Endothelial cell (in vitro differentiated cells): ENCODE data around the gene GBF1. TPM values are rescaled to one million over a fixed set of nuclear protein-coding genes. Genes with fewer than 3 reads are reported as not detected.
A peak's percentile ranks its signal among the peaks of the same experiment; 100 is the strongest.

Source experiments
- DNase-seq: peaks from one replicate; pipeline ENCODE4 v3.0.0; 2021; ENCODE audit warnings: low spot score
- H3K27ac Mint-ChIP-seq: one replicate; pipeline ENCODE4 v1.8.0; 2021; ENCODE audit warnings: mixed read lengths, inconsistent platforms; ENCODE audit not compliant: unreplicated experiment
- H3K27me3 Mint-ChIP-seq: one replicate; pipeline ENCODE4 v1.8.0; 2021; ENCODE audit warnings: mild to moderate bottlenecking, moderate library complexity, mixed read lengths, inconsistent platforms; ENCODE audit not compliant: unreplicated experiment
- H3K36me3 Mint-ChIP-seq: one replicate; pipeline ENCODE4 v1.8.0; 2021; ENCODE audit warnings: mild to moderate bottlenecking, low read depth, mixed read lengths, inconsistent platforms; ENCODE audit not compliant: unreplicated experiment
- H3K4me1 Mint-ChIP-seq: one replicate; pipeline ENCODE4 v1.8.0; 2021; ENCODE audit warnings: mild to moderate bottlenecking, mixed read lengths, inconsistent platforms; ENCODE audit not compliant: unreplicated experiment
- H3K4me3 Mint-ChIP-seq: one replicate; pipeline ENCODE4 v1.8.0; 2021; ENCODE audit warnings: mild to moderate bottlenecking, mixed read lengths, inconsistent platforms; ENCODE audit not compliant: unreplicated experiment
- H3K9me3 Mint-ChIP-seq: one replicate; pipeline ENCODE4 v1.8.0; 2021; ENCODE audit warnings: mixed read lengths, inconsistent platforms; ENCODE audit not compliant: unreplicated experiment
- total RNA-seq: library from RNA; stranded (reverse); fragmentation: NEBNext Ultra II Directional; extraction: Animal tissue kit (Norgen Biotek cat#: 25700); gene quantifications from one replicate; pipeline ENCODE4 v1.2.1, GENCODE V29; 2021; ENCODE audit not compliant: unreplicated experiment
- TF ChIP-seq, protein P1 (sequence below): fragments of 200-600 bp; sonication (generic); IDR thresholded peaks from one replicate; pipeline ENCODE4 v1.5.0; 2021; ENCODE audit warnings: antibody characterized with exemption; ENCODE audit not compliant: unreplicated experiment

Gene GBF1
- total RNA-seq, 1 donor from 2014 or later, result 45.1 TPM

DNA sequence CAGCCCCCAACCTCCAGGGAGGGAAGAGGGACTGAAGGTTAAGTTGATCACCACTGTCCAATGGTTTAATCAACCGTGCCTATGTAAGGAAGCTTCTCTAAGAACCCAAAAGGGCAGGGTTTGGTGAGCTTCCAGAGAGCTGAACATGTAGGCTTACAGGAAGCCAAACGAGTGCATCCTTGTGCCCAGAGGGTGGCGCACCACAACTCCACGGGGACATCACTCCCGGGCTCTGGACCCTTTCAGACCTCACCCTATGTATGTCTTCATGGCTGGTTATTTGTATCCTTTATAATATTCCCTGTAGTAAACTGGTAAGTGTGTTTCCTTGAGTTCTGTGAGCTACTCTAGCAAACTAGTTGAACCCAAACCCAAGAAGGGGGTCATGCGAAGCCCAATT is 138.7 kb downstream of the GBF1 start:
- DNase-seq, result no peak
- TF ChIP-seq, protein P1, sequence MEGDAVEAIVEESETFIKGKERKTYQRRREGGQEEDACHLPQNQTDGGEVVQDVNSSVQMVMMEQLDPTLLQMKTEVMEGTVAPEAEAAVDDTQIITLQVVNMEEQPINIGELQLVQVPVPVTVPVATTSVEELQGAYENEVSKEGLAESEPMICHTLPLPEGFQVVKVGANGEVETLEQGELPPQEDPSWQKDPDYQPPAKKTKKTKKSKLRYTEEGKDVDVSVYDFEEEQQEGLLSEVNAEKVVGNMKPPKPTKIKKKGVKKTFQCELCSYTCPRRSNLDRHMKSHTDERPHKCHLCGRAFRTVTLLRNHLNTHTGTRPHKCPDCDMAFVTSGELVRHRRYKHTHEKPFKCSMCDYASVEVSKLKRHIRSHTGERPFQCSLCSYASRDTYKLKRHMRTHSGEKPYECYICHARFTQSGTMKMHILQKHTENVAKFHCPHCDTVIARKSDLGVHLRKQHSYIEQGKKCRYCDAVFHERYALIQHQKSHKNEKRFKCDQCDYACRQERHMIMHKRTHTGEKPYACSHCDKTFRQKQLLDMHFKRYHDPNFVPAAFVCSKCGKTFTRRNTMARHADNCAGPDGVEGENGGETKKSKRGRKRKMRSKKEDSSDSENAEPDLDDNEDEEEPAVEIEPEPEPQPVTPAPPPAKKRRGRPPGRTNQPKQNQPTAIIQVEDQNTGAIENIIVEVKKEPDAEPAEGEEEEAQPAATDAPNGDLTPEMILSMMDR, result no peak
- Mint-ChIP-seq H3K4me1 (peaks cover 6% of the 10 kb centered on the region), H3K9me3 (no peaks in the 10 kb centered on the region), H3K27ac (no peak overlapping the region), H3K4me3 (no peak overlapping the region), H3K36me3 (peaks cover 15% of the 10 kb centered on the region), H3K27me3 (peaks cover 3% of the 10 kb centered on the region)

DNA sequence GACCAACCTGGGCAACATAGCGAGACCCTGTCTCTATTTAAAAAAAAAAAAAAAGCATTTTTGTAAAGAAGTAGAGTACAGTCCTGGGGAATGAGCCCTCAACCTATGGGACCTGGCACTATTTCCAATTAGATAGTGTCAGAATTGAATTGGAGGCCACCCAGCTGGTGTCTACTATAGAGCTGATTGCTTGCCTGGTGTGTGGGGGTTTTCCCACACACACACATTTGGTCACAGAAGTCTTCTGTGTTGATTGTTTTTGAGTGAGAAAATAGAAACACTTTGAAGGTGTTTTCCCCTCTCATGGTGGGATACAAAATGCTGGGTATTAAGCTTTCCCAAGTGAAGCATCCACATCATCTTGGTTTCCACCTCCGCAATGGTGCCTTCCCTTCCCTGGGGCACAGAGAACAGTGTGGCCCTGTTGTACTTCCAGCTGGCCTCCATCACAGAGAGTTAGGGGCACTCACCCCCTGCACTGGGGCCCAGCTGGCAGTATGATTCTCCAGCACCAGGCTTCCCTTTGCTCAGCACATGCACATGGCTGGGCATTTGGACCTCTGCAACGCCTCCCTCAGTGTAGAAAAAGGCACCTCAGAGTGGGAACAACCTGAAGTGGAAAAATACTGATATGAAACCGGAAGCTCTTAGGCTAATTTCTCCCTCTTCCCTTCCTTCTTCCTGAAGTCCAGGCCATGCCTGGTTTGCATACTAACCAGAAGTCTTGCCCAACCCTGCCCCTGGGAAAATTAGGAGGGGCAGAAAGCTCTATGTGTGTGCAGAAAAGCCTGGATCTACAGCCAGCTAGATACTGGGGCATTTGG is 139.5 kb downstream of the GBF1 start:
- no peak for DNase-seq
- TF ChIP-seq, protein P1, result no peak
- H3K9me3 Mint-ChIP-seq, result no peaks in the 10 kb centered on the region
- peaks cover 3% of the 10 kb centered on the region for H3K27me3 Mint-ChIP-seq
- no peak overlapping the region for H3K4me3 Mint-ChIP-seq
- peaks cover 6% of the 10 kb centered on the region for H3K4me1 Mint-ChIP-seq
- peaks cover 8% of the 10 kb centered on the region for H3K36me3 Mint-ChIP-seq
- no peak overlapping the region for H3K27ac Mint-ChIP-seq

DNA sequence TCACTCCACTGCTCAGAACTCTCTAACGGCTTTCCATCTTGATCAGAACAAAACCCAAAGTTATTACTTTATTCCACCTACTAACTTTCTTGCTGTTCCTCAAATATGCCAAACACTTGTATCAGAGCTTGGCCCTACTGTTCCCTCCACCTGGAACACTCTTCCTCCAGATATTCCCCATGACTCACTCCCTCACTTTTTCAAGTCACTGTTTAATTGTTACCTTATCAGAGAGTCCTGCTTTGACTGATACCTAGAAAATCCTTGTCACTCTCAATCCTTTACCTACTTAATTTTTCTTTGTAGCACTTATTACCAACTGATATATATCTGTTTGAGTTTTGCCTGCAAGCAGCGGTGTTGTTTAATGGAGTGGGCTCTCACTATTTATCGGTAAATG is 144.6 kb downstream of the GBF1 start:
- TF ChIP-seq, protein P1, result no peak
- DNase-seq, result no peak
- Mint-ChIP-seq H3K27ac (no peak overlapping the region), H3K36me3 (no peaks in the 10 kb centered on the region), H3K9me3 (no peaks in the 10 kb centered on the region), H3K4me1 (peaks cover 11% of the 10 kb centered on the region), H3K4me3 (no peak overlapping the region), H3K27me3 (peaks cover 3% of the 10 kb centered on the region)

DNA sequence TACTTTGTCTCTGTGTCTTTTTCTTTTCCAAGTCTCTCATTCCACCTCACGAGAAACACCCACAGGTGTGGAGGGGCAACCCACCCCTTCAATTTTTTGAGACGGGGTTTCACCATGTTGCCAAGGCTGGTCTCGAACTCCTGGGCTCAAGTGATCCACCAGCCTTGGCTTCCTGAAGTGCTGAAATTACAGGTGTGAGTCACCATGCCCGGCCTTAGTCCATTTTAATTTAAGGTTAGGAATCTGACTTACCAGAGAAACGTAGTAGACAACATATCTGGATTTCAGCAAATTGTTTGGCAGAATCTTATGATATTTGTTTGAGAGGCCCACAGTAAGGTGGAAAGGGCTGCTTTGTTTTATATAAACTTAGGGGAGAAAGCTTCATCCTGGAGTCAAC is 147.0 kb downstream of the GBF1 start:
- DNase-seq, result no peak
- TF ChIP-seq, protein P1, result no peak
- H3K9me3 Mint-ChIP-seq, result no peaks in the 10 kb centered on the region
- H3K27ac Mint-ChIP-seq, result no peak overlapping the region
- no peaks in the 10 kb centered on the region for H3K36me3 Mint-ChIP-seq
- H3K4me1 Mint-ChIP-seq, result peaks cover 5% of the 10 kb centered on the region
- H3K27me3 Mint-ChIP-seq, result peaks cover 6% of the 10 kb centered on the region
- H3K4me3 Mint-ChIP-seq, result no peak overlapping the region

DNA sequence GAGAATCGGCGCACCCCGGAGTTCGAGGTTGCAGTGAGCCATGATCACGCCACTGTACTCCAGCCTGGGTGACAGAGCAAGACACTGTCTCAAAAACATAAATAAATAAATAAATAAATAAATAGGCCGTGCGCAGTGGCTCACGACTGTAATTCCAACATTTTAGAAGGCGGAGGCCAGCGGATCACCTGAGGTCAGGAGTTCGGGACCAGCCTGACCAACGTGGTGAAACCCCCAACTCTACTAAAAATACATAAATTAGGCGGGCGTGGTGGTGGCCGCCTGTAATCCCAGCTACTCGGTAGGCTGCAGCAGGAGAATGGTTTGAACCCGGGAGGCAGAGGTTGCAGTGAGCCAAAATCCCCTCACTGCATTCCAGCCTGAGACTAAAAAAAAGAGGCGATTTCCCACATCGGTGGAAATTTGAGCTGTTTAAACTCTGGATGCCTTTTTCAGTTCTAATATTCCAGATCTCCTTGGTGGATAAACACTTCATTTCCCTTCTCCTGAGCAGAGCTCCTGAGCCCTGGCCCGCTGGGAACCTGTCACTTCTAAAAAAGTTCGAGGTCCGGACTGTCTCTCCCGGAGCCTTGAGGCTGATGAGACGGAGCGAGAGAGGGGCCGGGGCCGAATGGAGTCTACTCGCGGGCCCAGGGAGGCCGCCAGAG is 148.2 kb downstream of the GBF1 start:
- Mint-ChIP-seq H3K27ac (no peak overlapping the region), H3K36me3 (no peaks in the 10 kb centered on the region), H3K9me3 (no peaks in the 10 kb centered on the region), H3K4me3 (peak overlapping the region; percentile 87), H3K4me1 (peaks cover 5% of the 10 kb centered on the region), H3K27me3 (peaks cover 9% of the 10 kb centered on the region)
- TF ChIP-seq, protein P1, result no peak
- no peak for DNase-seq
